DMS53 (cell line): ENCODE results near the gene ANO10.
"Not testable (repeated sequence)": the region's sequence is repeated elsewhere in the genome, so short reads cannot be mapped to it uniquely, and the experiment has no call there.

ENCODE experiments used
- DNase-seq: peaks from one replicate; lab custom pipeline; 2025; lab: John Stamatoyannopoulos, UW

ANO10 gene

DNA sequence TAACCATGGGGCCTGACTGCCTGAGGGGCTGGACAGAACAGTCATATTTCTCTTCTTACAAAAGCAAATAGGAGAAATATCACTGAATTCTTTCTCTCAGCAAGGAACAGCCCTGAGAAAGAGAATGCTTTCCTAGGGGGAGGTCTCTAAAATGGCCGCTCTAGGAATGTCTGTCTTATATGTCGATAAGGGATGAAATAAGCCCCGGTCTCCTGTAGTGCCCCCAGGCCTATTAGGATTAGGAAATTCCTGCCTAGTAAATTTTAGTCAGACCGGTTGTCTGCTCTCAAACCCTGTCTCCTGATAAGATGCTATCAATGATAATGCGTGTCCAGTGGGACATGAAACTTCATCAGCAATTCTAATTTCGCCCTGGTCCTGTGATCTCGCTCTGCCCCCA is 103.3 kb downstream of the ANO10 start:
- DNase-seq: not testable (repeated sequence)

DNA sequence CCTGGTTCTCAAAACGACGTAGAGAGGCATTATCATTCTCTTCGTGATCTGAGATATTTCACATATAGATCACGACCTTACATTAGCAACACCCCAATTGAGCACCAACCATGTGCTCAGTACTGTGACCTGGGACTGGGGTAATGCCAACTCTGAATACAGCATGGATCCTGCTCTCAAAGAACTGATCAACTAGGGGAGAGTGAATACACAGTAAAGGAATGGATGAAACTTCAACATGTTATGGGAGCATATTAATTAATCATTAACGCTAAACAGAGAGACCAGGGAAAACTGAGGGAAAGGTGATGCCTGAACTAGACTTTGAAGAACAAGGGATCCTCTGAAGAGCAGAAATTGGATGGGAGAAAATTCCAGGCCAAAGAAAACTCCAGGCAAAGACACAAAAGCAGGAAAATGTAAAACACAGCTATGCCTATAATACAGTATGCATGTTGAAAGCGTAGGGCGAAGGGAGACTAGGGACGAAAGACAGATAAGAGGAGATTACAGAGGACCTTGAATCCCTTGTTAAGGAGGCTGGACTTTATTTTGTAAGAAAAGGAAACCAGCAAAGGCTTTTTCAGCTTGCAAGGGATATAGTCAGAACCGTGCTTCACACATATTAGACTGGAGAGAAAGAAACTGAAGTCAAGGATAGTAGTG is 105.7 kb downstream of the ANO10 start:
- DNase-seq: no peak

DNA sequence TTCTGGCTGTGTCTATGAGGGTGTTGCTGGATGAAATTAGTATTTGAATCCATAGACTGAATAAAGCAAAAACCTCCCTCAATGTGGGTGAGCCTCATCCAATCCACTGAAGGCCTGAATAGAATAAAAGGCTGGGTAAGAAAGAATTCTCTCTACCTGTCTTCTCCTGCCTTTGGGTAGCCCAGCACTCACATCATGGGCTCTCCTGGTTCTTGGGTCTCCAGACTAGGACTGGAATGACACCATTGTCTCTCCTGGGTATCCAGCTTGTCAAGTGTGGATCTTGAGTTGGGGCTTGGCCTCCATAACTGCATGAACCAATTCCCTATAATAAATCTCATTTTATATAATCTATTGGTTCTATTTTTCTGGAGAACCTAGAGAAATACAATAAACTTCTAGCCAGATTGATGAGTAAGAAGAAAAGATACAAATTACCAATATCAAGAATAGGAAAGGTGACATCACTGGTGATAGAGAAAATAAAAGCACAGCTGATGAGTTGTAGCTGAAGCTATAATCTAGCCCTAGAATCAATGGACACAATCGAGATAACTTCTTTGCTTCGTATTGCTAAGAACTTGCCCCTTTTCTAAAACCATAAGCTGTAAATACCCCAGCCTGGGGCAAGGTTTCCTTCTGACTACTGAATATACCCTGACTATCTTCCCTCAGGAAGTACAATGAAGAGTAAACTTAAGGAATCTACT is 106.4 kb downstream of the ANO10 start:
- no peak for DNase-seq

DNA sequence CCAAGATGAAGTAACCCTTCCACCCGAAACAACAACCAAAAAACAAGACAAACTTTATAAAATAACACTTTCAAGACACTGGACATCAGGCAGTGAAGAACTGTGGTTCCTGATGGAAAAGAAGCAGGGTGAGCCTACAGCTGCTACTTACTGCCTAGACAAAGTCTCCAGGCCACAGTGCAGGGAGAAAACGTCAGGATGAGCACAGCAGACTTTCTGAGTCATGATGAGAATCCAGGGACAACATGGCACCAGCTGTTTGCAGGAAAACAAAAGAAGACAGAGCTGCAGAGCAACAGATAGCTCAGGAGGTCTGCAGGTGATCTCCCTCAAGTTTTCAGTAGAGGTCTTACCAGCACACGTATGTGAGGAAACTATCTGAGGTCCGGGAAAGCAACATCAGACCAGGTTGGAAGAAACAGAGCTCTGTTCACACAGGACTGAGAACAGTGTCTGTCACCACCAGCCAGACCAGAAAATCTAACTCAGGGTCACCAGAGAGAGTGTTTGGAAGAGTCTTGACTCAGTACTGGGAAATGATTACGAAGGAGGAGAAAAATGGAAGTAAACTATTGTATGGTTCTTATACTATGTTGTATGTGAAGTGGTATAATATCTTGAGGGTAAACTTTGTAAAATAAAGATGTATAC is 108.9 kb downstream of the ANO10 start:
- DNase-seq: peak; percentile 4

DNA sequence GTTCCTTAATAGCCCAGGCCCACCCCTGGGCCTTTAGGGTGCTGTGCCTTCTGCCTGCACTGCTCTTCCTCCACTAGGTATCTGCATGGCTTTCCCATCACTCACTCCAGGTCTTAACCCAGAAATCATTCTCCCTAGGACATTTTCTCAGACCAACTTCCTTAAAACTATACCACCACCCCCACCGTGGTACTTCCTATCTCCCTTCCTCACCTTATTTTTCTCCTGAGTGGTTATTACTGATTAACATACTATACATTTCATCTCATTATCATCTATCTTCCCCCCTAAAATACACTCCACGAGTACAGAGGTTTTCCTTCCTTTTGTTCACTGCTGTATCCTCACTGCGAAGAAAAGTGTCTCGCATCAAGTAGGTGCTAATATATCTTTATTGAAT is 115.2 kb downstream of the ANO10 start:
- DNase-seq: no peak

DNA sequence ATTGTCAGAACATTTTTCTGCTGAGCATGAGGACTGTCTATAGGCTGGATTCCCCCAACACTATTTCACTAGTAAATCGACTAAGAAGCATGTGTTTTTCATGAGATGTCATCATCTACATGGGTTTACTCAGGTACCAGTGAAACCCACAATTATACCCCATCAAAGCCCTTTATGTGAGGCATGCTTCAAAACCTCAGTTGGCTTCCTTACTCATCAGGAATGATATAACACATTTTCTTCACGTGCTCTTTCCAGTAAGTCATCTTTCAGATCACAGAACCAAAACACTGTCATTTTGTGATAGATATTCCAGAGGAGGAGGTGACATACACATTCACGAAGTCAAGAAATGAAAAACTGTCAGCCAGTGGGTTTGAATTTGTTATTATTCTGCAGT is 116.5 kb downstream of the ANO10 start:
- DNase-seq: no peak

DNA sequence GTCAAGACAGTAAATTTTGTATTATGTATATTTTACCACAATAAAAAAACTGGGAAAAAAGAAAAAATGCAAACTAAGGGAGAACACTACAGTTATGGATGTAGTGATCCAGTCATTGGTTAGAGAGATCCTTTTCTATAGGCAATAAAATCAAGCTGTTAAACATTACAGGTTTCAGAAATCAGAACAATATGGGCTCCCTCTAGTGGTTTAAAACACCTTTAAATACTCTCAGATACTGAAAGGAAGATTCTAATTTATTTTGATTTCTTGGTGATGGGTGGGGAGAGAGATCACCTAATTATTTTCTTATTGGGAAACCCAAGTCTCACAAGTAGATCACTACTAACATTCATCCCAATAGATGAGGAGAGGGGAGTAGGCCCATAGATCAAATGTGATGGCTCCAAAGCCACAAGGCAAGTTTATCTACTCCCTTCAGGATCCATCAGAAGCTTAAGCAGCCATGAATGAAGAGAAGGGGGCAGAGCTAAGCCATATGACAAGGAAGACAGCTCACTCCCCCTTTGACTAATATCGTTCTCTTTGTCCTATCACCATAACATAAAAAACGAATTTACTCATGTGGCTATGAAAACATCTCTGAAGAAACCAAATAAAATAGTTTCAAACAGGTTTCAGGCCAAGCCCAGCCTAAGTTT is 118.6 kb downstream of the ANO10 start:
- peak; percentile 44 for DNase-seq

DNA sequence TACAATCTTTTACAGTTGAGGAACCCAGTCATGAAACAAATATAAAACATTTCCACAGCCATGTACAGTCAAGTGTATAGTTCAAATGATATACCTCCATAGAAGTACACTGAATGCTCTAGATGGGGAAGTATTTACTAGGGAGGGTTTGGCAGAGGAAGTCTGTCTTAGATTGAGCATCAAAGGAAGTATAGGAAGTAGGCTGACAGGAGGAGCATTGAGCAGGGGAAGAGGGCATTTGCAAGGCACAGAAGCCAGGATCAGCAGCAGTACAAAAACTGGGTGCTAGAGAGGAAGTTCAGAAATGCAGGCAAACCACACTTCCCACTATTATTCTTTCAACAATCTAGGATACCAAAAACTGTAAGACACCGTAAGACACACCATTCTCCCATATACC is 122.6 kb downstream of the ANO10 start:
- DNase-seq: no peak

DNA sequence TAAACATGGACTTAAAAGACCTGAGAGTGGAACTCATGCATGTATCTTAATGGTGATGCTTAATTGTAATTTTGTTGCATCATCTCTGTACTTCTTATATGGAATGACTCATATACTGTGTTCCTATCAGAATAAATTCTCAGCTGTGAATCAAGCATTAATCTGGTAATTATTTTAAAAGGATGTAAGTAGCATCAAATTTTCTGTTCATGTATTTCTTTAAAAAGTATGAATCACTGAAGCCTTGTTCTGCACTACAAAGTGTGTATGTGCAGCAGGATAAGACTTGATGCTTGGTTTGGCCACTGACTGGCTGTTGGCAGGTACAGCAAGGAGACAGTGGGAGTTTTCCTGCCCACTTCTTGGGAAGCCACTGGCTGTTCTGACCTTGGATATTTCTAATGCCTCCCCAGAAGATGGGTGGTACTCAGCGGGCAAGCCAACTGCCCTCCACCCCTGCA is 123.9 kb downstream of the ANO10 start:
- no peak for DNase-seq

DNA sequence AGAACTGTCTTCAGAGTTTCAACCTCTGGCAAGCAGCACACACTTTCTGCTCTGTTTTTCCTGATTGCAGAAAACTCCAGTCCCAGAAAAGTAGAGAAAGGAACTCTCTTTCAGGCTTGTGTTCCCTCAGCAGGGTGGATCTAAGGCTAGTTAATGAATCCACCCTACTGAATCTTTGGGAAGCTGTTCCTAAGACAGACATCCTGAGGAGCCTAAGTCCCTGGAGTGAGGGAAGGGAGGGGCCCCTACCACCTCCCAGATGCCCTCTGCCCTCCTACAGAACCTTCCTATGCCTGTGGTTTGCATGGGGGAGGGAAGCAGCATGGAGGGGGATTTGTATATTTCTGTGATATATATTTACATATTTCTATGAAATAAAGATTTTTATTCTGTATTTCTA is 124.4 kb downstream of the ANO10 start:
- no peak for DNase-seq

DNA sequence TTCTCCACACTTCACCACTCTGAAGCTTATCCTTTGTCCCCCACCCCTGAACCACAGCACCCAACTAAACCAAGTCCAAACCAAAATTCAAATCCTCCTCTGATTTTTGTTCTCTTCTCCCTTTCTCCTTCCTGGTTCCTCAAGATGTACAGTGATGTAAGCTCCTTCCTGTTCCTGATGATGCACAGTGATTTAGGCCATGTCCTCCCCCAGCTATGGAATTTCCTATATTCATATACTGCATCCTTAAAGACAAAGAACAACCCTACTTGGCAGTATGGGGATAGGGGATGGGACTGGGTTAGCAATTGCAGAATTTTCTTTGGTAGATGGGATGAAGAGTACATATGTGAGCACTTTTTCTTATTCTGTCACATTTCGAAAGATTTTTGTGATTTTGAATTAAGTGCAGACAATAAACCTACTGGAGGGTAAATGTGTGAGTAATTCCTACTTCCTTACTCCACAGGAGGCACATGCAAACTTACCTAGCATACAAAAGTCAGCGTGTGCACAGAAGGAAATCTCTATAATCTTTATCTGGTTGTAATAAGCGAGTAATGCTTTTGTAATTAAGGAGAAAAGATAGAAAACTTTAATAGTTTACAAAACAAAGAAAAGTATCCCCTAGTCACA is 125.0 kb downstream of the ANO10 start:
- no peak for DNase-seq

DNA sequence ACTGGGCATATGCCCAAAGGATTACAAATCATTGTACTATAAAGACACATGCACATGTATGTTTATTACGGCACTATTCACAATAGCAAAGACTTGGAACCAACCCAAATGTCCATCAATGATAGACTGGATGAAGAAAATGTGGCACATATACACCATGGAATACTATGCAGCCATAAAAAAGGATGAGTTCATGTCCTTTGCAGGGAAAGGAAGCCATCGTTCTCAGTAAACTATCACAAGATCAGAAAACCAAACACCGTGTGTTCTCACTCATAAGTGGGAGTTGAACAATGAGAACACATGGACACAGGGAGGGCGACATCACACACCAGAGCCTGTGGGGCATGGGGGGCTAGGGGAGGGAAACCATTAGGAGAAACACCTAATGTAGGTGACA is 128.9 kb downstream of the ANO10 start:
- not testable (repeated sequence) for DNase-seq

DNA sequence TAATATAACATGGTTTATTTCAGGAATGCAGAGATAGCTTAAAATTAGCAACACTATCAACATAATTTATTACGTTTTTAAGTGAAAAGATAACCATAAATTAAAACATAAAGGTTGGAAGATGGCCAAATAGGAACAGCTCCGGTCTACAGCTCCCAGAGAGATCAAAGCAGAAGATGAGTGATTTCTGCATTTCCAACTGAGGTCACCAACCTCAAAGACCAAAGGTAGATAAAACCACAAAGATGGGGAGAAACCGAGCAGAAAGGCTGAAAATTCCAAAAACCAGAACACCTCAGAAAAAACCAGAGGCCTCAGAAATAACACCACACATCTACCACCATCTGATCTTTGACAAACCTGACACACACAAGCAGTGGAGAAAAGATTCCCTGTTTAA is 130.0 kb downstream of the ANO10 start:
- DNase-seq: not testable (repeated sequence)

DNA sequence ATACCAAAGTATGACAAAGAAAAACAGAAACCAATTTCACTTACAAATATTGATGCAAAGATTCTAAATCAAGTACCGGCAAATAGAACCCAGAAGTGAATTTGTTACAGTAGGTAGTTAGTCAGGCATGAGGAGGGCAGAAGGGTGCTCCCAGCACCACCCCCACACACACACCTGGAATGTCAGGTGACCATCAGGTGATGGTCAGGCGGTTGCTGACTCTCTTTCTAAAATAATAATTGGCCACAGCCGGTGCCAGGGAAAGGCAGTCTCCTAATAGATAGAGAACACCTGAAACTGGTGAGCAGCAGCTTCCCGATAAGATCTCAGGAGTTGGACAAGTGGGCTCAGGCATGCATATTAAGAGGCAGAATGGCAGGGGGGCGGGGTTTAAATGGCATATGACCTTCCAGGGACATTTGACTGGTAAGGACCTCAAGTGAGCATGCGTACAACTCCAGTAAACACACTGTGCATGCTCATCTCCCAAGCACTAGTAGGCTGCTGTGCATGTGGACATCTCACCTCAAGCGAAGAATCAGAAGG is 131.1 kb downstream of the ANO10 start:
- DNase-seq: no peak

DNA sequence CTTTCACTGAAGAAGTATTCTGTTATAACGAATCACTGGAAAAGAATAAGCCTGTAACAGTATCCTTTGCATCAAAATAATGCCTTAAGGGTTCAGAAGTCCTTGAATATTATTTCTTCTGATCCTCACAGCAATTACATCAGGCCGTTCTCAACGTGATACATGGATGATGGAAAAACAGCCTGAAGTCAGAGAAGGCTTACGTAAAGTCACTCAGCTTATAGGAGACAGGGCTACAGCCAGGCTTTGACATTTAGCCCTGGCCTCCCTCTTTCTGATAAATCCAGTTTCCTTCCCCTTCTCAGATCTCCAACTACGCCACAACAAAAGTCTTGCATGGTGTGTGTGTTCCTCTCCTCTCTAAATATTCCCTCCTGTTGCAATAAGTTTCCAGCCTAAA is 131.9 kb downstream of the ANO10 start:
- DNase-seq: no peak

DNA sequence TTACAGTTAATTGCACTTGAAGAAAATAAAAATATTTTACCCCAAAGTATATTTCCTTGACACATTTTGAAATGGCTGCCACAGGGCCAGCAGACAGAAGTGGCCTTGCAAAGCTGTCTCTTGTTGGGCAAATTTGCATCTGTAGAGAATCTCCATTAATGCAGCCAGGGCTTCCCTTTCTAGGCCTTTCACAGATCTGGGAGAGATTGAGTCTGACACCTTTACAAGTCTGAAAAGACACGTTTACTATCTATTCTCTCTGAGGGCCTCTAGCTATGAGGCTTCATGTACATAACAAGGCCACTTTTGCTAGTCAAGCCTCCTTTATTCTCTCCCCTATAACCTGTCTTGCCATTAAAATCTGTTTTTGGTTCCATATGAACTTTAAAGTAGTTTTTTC is 135.9 kb downstream of the ANO10 start:
- DNase-seq: no peak

DNA sequence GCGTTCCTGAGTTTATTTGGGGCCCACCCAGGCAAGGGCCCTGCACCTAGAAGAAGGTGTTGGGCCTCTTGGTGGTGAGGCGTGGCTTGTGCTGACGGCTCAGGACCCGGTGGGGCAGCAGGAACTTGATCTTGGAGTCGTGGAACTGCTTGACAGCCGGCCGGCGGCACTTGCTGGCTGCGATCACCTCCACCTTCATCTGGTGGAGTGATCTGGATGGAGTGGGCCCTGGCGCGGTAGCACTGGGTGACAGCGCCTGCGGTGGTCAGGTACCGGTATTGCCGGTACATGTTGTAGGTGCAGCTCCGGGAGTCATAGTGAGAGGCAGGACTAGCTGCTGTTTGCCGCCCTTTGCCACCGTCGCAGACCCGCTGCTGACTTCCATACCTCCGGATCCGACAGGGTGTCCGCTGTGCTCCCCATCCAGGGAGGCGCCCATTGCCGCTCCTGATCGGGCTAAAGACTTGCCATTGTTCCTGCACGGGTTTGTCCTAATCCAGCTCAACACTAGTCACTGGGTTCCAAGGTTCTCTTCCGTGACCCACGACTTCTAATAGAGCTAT is 136.8 kb downstream of the ANO10 start:
- no peak for DNase-seq

DNA sequence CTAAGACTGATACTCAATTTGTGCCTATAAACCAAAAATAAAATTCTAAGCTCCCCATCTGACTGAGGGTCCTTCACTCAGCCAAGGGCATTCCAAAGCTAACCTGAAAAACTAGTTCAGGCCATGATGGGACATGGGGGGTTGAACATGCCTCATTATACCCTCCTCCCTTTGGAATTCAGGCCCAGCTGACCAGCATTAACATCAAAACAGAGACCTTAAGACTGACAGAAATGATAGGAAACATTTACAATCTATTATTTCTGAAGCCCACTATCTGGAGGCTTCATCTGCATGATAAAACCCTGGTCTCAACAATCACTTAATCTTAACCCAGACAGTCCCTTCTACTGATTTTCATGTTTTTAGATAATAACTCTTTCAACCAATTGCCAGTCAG is 140.4 kb downstream of the ANO10 start:
- no peak for DNase-seq

DNA sequence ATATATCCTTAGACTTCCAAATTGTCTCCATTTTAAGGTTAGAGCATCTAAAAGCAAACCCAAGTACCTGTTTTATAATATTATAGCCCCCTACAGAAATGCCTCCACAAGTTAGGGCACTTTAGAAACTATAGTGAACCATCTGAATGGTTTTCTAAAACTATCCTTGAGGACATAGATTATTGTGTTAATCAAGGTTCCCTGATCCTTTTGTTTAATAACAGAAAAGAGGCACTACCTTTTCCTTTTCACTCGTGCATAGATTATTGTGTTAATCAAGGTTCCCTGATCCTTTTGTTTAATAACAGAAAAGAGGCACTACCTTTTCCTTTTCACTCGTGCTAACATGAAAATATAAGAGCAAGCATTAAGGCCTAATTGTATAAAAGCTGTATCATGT is 143.0 kb downstream of the ANO10 start:
- DNase-seq: not testable (repeated sequence)

DNA sequence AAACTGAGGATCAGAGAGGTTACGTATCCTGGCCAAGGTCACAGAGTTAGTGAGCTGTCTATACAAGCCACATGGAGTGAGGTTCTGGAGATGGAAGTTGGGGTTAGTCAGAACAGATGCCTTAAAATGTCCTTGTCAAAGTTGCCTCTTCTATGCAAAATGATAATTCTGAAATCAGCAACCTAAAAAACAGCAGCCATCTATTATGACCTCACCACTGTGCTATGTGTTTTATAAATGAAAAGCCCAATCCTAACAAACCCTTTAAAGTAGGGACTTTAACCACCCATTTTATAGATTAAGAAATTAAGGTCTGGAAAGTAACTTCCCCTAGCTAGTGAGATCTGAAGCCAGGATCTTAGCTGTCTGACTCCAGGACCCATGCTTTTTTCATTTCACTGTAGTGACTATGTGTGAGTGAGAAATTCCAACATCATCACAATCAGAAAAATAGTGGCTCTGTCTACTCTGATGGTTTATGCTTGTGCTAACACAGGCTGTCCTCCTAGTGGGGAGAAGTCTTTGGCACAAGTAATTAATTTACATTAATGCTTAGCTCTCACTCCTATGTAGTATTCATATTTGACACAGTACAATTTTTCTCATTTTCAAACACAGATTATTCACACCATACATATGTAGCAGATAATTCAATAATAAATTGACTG is 143.6 kb downstream of the ANO10 start:
- DNase-seq: no peak

DNA sequence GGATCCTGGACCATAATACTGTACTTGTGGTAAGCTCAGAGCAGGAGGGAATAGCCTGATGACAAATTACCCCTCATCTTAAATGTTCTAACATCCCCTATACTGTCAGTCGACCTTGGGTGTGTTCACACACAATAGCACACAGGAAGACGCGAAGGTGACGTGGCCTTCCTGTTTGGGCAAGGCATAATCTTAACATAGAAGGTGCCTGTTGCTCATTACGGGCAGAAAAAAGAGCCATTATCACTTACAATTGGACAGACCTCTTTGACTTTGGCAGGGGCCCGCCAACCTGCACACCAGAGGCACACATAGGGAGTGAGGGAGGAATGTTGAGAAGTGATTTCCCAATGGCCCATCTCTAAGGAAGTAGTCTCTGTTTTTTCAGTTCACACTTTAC is 144.2 kb downstream of the ANO10 start:
- no peak for DNase-seq
